ENCODE data around the gene TMCO4. TPM values are rescaled to one million over a fixed set of nuclear protein-coding genes. Genes with fewer than 3 reads are reported as not detected.
A peak's percentile ranks its signal among the peaks of the same experiment; 100 is the strongest.

TMCO4 gene
- total and polyA plus RNA-seq, 2 of the 4 experiments (the other 2 are of a cell fraction): 7.3 to 8.6 TPM

DNA sequence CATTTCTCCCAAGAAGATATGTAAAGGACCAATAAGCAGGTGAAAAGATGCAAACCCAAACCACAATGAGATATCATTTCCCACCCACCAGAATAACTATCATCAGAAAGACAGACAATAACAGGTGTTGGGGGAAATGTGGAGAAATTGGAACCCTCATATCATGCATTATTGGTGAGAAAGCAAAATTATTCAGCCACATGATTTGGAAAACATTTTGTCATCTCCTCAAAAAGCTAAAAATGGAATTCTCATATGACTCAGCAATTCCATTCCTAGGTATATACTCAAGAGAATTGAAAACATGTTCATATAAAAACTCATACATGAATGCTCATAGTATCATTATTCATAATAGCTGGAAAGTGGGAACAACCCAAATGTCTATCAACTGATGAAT is 40.5 kb upstream of the TMCO4 start:
- H3K36me3 ChIP-seq (ENCODE audit: control insufficient read depth, insufficient read depth, low read length): no peaks in the 10 kb centered on the region
- no peak overlapping the region for H4K5ac ChIP-seq (ENCODE audit: low read depth, low read length)
- H3K9me1 ChIP-seq (ENCODE audit: insufficient read depth, low read length): no peaks in the 10 kb centered on the region
- no peak overlapping the region for H3K14ac ChIP-seq (replicated peaks; ENCODE audit: low read depth, low read length)
- ATAC-seq (ENCODE audit: low read depth) (no peak), DNase-seq (peak; percentile 12)
- intact Hi-C loops (cut with micrococcal nuclease) (no loop called here), in situ Hi-C loops (cut with MboI; ENCODE audit: low sequenced_read_pairs) (no loop called here), dilution Hi-C loops (cut with HindIII; ENCODE audit: low sequenced_read_pairs, unreplicated experiment) (no loop called here)
- no peaks in the 10 kb centered on the region for H4K20me1 ChIP-seq (ENCODE audit: insufficient read depth, low read length)
- H3K23ac ChIP-seq (ENCODE audit: low read depth, low read length): no peak overlapping the region
- H3K18ac ChIP-seq (ENCODE audit: low read depth, low read length): no peak overlapping the region
- H3K9ac ChIP-seq (ENCODE audit: low read depth, low read length): no peak overlapping the region
- H2AK5ac ChIP-seq (ENCODE audit: low read depth, low read length): no peak overlapping the region
- H2BK20ac ChIP-seq (ENCODE audit: low read depth, low read length): no peak overlapping the region
- no peak overlapping the region for H2BK15ac ChIP-seq (ENCODE audit: low read depth, low read length)
- peaks cover 4% of the 10 kb centered on the region for H3K27me3 ChIP-seq (ENCODE audit: control insufficient read depth, insufficient read depth, low read length)
- no peak overlapping the region for H2BK120ac ChIP-seq (ENCODE audit: low read depth, low read length)
- H3K56ac ChIP-seq (ENCODE audit: extremely low read depth, insufficient read depth, low read length): no peak overlapping the region
- ChIA-PET POLR2A (ENCODE audit: unreplicated experiment) (no interaction called here), CTCF (interaction anchor here (0.8 kb wide), 1 partner anchor 9 kb away, joined by 3 read pairs; no protein-coding TSS in a partner anchor)
- no peak overlapping the region for H3K27ac ChIP-seq (ENCODE audit: insufficient read depth, low read length)
- no peak overlapping the region for H2AK9ac ChIP-seq (replicated peaks; ENCODE audit: low read depth, low read length, poor library complexity)
- H4K91ac ChIP-seq (ENCODE audit: insufficient read depth, low read depth, low read length): no peak overlapping the region
- H2BK5ac ChIP-seq (ENCODE audit: low read depth, low read length, poor library complexity, severe bottlenecking): no peak overlapping the region
- H3K4ac ChIP-seq (ENCODE audit: low read depth, low read length): no peak overlapping the region
- H3K4me1 ChIP-seq (ENCODE audit: control insufficient read depth, insufficient read depth, low read length): no peaks in the 10 kb centered on the region
- H3K4me3 ChIP-seq (ENCODE audit: insufficient read depth, low read depth, low read length): no peak overlapping the region
- BruUV-seq (replicated peaks): no TSS peak
- H2AFZ ChIP-seq (replicated peaks; ENCODE audit: low read length, poor library complexity): no peak overlapping the region
- no peak overlapping the region for H4K8ac ChIP-seq (ENCODE audit: low read depth in 2 of 2, low read length in 2 of 2)
- H3K9me3 ChIP-seq (ENCODE audit: control insufficient read depth, insufficient read depth, low read length): 0 out of 2 replicates have a peak, but pooled peaks cover 1% of the 10 kb centered on the region
- no peaks in the 10 kb centered on the region for H3K79me1 ChIP-seq (ENCODE audit: low read depth in 1 of 2, low read length in 2 of 2)
- TF ChIP-seq, protein P1, sequence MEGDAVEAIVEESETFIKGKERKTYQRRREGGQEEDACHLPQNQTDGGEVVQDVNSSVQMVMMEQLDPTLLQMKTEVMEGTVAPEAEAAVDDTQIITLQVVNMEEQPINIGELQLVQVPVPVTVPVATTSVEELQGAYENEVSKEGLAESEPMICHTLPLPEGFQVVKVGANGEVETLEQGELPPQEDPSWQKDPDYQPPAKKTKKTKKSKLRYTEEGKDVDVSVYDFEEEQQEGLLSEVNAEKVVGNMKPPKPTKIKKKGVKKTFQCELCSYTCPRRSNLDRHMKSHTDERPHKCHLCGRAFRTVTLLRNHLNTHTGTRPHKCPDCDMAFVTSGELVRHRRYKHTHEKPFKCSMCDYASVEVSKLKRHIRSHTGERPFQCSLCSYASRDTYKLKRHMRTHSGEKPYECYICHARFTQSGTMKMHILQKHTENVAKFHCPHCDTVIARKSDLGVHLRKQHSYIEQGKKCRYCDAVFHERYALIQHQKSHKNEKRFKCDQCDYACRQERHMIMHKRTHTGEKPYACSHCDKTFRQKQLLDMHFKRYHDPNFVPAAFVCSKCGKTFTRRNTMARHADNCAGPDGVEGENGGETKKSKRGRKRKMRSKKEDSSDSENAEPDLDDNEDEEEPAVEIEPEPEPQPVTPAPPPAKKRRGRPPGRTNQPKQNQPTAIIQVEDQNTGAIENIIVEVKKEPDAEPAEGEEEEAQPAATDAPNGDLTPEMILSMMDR (conservative IDR thresholded peaks at IDR 0.05; ENCODE audit: low read depth, low read length): no peak
- TF ChIP-seq MAFK (IDR thresholded peaks at IDR 0.05; ENCODE audit: low read depth, low read length) (peak; percentile 32; the same call in 1 of the 2 replicates), MXI1 (IDR thresholded peaks at IDR 0.05; ENCODE audit: borderline replicate concordance, low read depth, low read length) (no peak), CHD1 (IDR thresholded peaks at IDR 0.05; ENCODE audit: low read depth, low read length) (no peak), POLR2A (IDR thresholded peaks at IDR 0.05; ENCODE audit: low read depth, low read length) (no peak), NFE2L2 (IDR thresholded peaks at IDR 0.05; ENCODE audit: low read depth, low read length) (peak; percentile 81)
- TF ChIP-seq, protein P2, sequence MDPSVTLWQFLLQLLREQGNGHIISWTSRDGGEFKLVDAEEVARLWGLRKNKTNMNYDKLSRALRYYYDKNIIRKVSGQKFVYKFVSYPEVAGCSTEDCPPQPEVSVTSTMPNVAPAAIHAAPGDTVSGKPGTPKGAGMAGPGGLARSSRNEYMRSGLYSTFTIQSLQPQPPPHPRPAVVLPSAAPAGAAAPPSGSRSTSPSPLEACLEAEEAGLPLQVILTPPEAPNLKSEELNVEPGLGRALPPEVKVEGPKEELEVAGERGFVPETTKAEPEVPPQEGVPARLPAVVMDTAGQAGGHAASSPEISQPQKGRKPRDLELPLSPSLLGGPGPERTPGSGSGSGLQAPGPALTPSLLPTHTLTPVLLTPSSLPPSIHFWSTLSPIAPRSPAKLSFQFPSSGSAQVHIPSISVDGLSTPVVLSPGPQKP (IDR thresholded peaks at IDR 0.05; ENCODE audit: borderline replicate concordance, low read depth, low read length): no peak
- no peak overlapping the region for H3K4me2 ChIP-seq (ENCODE audit: low read depth, low read length)
